Measurements from ENCODE around the gene ROBO1. TPM values are rescaled to one million over a fixed set of nuclear protein-coding genes. Genes with fewer than 3 reads are reported as not detected.

Gene ROBO1
- total and polyA plus RNA-seq, 2 donors from 2014 or later = 2.1 to 22.1 TPM

DNA sequence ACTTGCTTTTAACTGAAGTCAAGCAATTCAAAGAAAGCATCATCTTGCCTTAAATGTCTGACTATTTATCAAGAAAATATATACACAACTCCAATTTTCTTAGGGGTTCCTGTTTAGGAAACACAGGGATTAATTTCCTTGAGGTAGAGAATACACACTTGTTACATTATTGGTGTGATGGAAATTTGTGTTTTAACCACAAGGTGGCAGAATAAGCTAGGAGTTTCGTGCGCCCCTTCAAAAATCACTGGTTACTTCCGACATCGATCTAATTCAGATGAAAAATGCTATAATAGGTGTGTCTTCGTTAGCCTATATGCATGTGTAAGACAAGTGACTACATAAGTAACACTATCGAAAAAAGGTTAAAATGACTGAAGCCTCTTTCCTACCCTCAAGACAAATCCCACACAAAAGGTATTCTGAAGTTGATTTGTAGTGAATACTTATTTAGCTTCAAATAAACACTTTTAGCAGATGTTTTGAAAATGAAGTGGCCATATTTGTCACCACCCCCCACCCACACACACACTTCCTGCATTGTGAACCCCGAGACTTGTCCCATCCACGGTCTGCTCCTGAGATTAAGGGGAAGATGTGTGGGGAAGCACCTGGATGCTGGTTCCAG, 246.5 kb downstream of the ROBO1 start:
- DNase-seq (peak in 2 of 5 donors; percentile 65 to 72), FAIRE-seq (peak; percentile 62)
- TF ChIP-seq, protein P1, sequence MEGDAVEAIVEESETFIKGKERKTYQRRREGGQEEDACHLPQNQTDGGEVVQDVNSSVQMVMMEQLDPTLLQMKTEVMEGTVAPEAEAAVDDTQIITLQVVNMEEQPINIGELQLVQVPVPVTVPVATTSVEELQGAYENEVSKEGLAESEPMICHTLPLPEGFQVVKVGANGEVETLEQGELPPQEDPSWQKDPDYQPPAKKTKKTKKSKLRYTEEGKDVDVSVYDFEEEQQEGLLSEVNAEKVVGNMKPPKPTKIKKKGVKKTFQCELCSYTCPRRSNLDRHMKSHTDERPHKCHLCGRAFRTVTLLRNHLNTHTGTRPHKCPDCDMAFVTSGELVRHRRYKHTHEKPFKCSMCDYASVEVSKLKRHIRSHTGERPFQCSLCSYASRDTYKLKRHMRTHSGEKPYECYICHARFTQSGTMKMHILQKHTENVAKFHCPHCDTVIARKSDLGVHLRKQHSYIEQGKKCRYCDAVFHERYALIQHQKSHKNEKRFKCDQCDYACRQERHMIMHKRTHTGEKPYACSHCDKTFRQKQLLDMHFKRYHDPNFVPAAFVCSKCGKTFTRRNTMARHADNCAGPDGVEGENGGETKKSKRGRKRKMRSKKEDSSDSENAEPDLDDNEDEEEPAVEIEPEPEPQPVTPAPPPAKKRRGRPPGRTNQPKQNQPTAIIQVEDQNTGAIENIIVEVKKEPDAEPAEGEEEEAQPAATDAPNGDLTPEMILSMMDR (IDR thresholded peaks at IDR 0.05; ENCODE audit: borderline replicate concordance, extremely low read depth, insufficient read depth) = peak; percentile 48
- Histone ChIP-seq H3K27ac (ENCODE audit: low read depth in 2 of 2, low read length in 2 of 2) (no peak overlapping the region), H3K4me3 (ENCODE audit: low read length in 3 of 3) (no peak overlapping the region), H3K9me3 (ENCODE audit: control insufficient read depth in 2 of 3, insufficient read depth in 1 of 3, low read length in 3 of 3) (no peaks in the 10 kb centered on the region), H3K4me1 (ENCODE audit: control insufficient read depth in 2 of 3, insufficient read depth in 2 of 3, low read depth in 1 of 3, low read length in 3 of 3) (no peaks in the 10 kb centered on the region), H3K9ac (ENCODE audit: low read length in 3 of 3) (no peak overlapping the region), H3K27me3 (ENCODE audit: control insufficient read depth, insufficient read depth, low read length) (no peaks in the 10 kb centered on the region), H3K36me3 (ENCODE audit: control insufficient read depth in 2 of 3, insufficient read depth in 3 of 3, low read length in 3 of 3) (no peaks in the 10 kb centered on the region)
- intact Hi-C loops (cut with DNase I) = loop anchor here (10.0 kb wide), 1 partner anchor 1173 kb away; no protein-coding TSS in a partner anchor

DNA sequence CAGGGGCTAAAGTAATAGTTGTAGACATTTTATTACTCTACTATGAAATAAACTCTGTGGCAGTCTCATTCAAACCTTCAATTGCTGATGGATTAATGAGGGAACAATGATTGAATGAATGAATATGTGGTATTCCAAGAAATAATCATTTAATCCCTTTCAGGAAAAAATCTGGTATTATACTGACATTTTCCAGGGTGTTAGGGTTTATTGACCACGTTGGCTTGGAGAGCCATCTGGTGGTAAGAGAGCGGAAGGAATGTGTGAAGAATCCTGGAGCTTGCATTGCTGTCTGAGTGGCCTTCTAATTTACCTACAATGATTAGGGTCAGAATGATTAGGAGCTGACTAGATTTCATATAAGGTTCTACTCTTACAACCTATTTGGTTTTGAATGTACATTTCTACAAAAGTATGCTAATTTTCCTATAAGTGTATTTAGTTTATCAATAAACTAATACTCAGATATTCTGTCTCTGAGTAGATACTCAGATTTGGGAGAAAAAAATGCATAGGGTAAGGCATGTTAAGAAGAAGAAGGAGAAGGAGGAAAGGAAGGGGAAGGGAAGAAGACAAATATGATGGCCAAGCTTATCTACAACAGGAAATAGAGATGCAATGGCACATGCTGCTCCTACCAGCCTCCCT, 249.9 kb downstream of the ROBO1 start:
- no peak for FAIRE-seq
- Histone ChIP-seq H3K36me3 (ENCODE audit: control insufficient read depth in 2 of 3, insufficient read depth in 3 of 3, low read length in 3 of 3) (no peaks in the 10 kb centered on the region), H3K9ac (ENCODE audit: low read length in 3 of 3) (no peak overlapping the region), H3K4me1 (ENCODE audit: control insufficient read depth in 2 of 3, insufficient read depth in 2 of 3, low read depth in 1 of 3, low read length in 3 of 3) (no peaks in the 10 kb centered on the region), H3K4me3 (ENCODE audit: low read length in 3 of 3) (no peak overlapping the region), H3K9me3 (ENCODE audit: control insufficient read depth in 2 of 3, insufficient read depth in 1 of 3, low read length in 3 of 3) (no peaks in the 10 kb centered on the region), H3K27ac (ENCODE audit: low read depth in 2 of 2, low read length in 2 of 2) (no peak overlapping the region), H3K27me3 (ENCODE audit: control insufficient read depth, insufficient read depth, low read length) (no peaks in the 10 kb centered on the region)
- TF ChIP-seq, protein P1 (IDR thresholded peaks at IDR 0.05; ENCODE audit: borderline replicate concordance, extremely low read depth, insufficient read depth) = peak; percentile 30
- intact Hi-C loops (cut with DNase I) = no loop called here
- DNase-seq = peak in 2 of 5 donors; percentile 36 to 74

DNA sequence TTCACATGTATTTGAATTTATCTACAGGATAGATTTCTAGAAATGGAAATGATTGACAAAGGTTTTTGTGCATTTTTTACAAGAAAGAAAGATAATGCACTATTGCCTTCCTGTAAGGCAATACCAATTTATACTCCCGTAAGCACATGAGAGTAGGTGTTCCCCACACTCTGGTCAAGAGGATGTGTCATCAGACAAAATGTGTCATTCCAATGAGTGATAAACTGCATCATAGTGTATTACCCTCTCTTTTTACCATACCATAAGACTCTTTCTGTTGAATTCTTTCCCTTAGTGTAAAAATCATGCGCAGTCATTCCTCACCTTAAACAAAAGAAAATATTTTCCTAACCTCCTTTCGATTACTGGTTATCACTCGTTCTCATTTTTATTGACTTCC, 251.0 kb downstream of the ROBO1 start:
- Histone ChIP-seq H3K9ac (ENCODE audit: low read length in 3 of 3) (no peak overlapping the region), H3K4me3 (ENCODE audit: low read length in 3 of 3) (no peak overlapping the region), H3K27me3 (ENCODE audit: control insufficient read depth, insufficient read depth, low read length) (no peaks in the 10 kb centered on the region), H3K27ac (ENCODE audit: low read depth in 2 of 2, low read length in 2 of 2) (no peak overlapping the region), H3K36me3 (ENCODE audit: control insufficient read depth in 2 of 3, insufficient read depth in 3 of 3, low read length in 3 of 3) (no peaks in the 10 kb centered on the region), H3K9me3 (ENCODE audit: control insufficient read depth in 2 of 3, insufficient read depth in 1 of 3, low read length in 3 of 3) (no peaks in the 10 kb centered on the region), H3K4me1 (ENCODE audit: control insufficient read depth in 2 of 3, insufficient read depth in 2 of 3, low read depth in 1 of 3, low read length in 3 of 3) (no peaks in the 10 kb centered on the region)
- intact Hi-C loops (cut with DNase I) = no loop called here
- DNase-seq (no peak), FAIRE-seq (no peak)
- TF ChIP-seq, protein P1 (IDR thresholded peaks at IDR 0.05; ENCODE audit: borderline replicate concordance, extremely low read depth, insufficient read depth) = no peak

All from kidney (tissue), 14 donors.